Fibroblast of lung (primary cell): ENCODE measurements around the gene SRD5A2. TPM values are rescaled to one million over a fixed set of nuclear protein-coding genes. Genes with fewer than 3 reads are reported as not detected.

Source experiments
- DNase-seq, 2 donors: peaks; one replicate each; pipeline versions ENCODE4 v3.0.0 to v3.0.0-alpha.2; 2010; ENCODE audit warnings: low read depth in 2 of 2
- H2AFZ ChIP-seq: 2 replicates; pipeline ENCODE4 v1.5.1; 2012; ENCODE audit warnings: low read length, control low read depth, inconsistent platforms
- H3K27ac ChIP-seq: 2 replicates; pipeline ENCODE4 v1.5.1; 2011; ENCODE audit warnings: low read length, control low read depth; ENCODE audit not compliant: insufficient read depth
- H3K27me3 ChIP-seq: 2 replicates; pipeline ENCODE4 v1.5.1; 2011; ENCODE audit warnings: mild to moderate bottlenecking, low read length; ENCODE audit not compliant: control insufficient read depth, insufficient read depth
- H3K36me3 ChIP-seq: 2 replicates; pipeline ENCODE4 v1.5.1; 2011; ENCODE audit warnings: low read length; ENCODE audit not compliant: control insufficient read depth, insufficient read depth
- H3K4me1 ChIP-seq: 2 replicates; pipeline ENCODE4 v1.5.1; 2011; ENCODE audit warnings: low read length; ENCODE audit not compliant: control insufficient read depth, insufficient read depth; ENCODE audit errors: extremely low read depth
- H3K4me2 ChIP-seq: 2 replicates; pipeline ENCODE4 v1.5.1; 2011; ENCODE audit warnings: low read length, control low read depth; ENCODE audit not compliant: insufficient read depth; ENCODE audit errors: extremely low read depth
- H3K4me3 ChIP-seq, 4 experiments: fragments of 200-600 bp in 1 of 4; sonication (generic) in 1 of 4; replicated peaks in 1 of 4; 2 replicates each; pipeline ENCODE4 v1.5.1; 2011 to 2016; ENCODE audit warnings: low read length in 4 of 4, low read depth in 3 of 4, mild to moderate bottlenecking in 3 of 4, control low read depth in 2 of 4, inconsistent platforms in 1 of 4, mixed read lengths in 1 of 4; ENCODE audit not compliant: insufficient read depth in 1 of 4; ENCODE audit errors: control extremely low read depth in 1 of 4
- H3K79me2 ChIP-seq: 2 replicates; pipeline ENCODE4 v1.5.1; 2012; ENCODE audit warnings: mild to moderate bottlenecking, low read length, inconsistent platforms; ENCODE audit not compliant: control insufficient read depth, insufficient read depth
- H3K9ac ChIP-seq: 2 replicates; pipeline ENCODE4 v1.5.1; 2011; ENCODE audit warnings: mild to moderate bottlenecking, low read length, control low read depth; ENCODE audit not compliant: insufficient read depth
- H3K9me3 ChIP-seq: 2 replicates; pipeline ENCODE4 v1.5.1; 2012; ENCODE audit warnings: low read depth, low read length; ENCODE audit not compliant: control insufficient read depth, insufficient read depth
- H4K20me1 ChIP-seq: 2 replicates; pipeline ENCODE4 v1.5.1; 2011; ENCODE audit warnings: low read length; ENCODE audit not compliant: control insufficient read depth, insufficient read depth; ENCODE audit errors: extremely low read depth
- CTCF ChIP-seq, 2 donors: IDR thresholded peaks in 1 of 2; conservative IDR thresholded peaks in 1 of 2; 1 replicate in 1 of 2; 2 replicates in 1 of 2; pipeline ENCODE4 v1.5.1; 2011 to 2012; ENCODE audit warnings: low read length in 2 of 2, control low read depth in 1 of 2, inconsistent platforms in 1 of 2, low read depth in 1 of 2, mild to moderate bottlenecking in 1 of 2
- EZH2 ChIP-seq: IDR thresholded peaks from 2 replicates; pipeline ENCODE4 v1.5.1; 2012; ENCODE audit warnings: low read length, control low read depth, mild to moderate bottlenecking; ENCODE audit errors: missing control alignments
- polyA plus RNA-seq, 2 donors: library from polyadenylated mRNA; depleted of rRNA in 1 of 2; stranded (reverse) in 1 of 2; unstranded in 1 of 2; fragments of >200 nt; gene quantifications; 2 replicates each; pipeline ENCODE4 v1.2.1, GENCODE V29; 2011 to 2012; ENCODE audit warnings: missing spikeins in 1 of 2
- total RNA-seq: library from RNA; depleted of rRNA; stranded (reverse); fragments of >200 nt; gene quantifications from 2 replicates; pipeline ENCODE4 v1.2.1, GENCODE V29; 2014

The SRD5A2 gene
- total and polyA plus RNA-seq, 2 donors (not counting 1 experiment from before 2014, with no cell fraction given), result not detected

GRCh38 chr2:31578316-31578715 lies 2.4 kb downstream of the SRD5A2 start:
- DNase-seq, result no peak
- no peak overlapping the region for H3K27ac ChIP-seq

DNA sequence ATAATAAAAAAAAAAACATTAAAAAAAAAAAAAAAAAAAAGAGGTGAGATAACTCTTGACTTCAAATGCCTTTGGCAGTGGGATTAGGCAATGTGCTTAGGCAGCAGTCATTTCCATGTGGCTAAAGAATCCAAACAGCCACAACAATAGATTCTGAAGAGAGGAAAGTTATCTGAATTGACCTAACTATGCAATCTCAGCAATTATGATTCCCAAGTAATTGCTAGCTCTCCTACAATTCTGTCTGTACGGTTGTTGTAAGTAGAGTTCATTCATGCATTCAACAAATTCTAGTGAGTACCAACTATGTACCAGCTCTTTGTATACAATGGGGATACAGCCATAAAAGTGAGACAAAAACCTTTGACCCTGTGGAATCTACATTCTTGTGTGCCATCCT lies 3.6 kb downstream of the SRD5A2 start:
- no peak overlapping the region for H3K9ac ChIP-seq
- no peak for TF ChIP-seq EZH2
- no peak for TF ChIP-seq CTCF (conservative IDR thresholded peaks at IDR 0.05 in 1 of 2, IDR thresholded peaks at IDR 0.05 in 1 of 2; ENCODE audit: low read depth in 1 of 2, low read length in 2 of 2)
- H3K27ac ChIP-seq, result no peak overlapping the region
- no peak overlapping the region for H3K4me2 ChIP-seq
- H3K4me1 ChIP-seq, result no peaks in the 10 kb centered on the region
- H4K20me1 ChIP-seq, result no peaks in the 10 kb centered on the region
- no peaks in the 10 kb centered on the region for H3K79me2 ChIP-seq
- H3K36me3 ChIP-seq, result no peaks in the 10 kb centered on the region
- no peaks in the 10 kb centered on the region for H3K9me3 ChIP-seq
- H3K27me3 ChIP-seq, result peaks cover 9% of the 10 kb centered on the region
- H3K4me3 ChIP-seq, result no peak overlapping the region
- no peak for DNase-seq
- no peak overlapping the region for H2AFZ ChIP-seq

More at GRCh38 chr2:31578316-31578715, 2.4 kb downstream of the SRD5A2 start:
- Histone ChIP-seq H2AFZ (no peak overlapping the region), H3K4me3 (no peak overlapping the region), H3K4me1 (no peaks in the 10 kb centered on the region), H3K9me3 (no peaks in the 10 kb centered on the region), H3K79me2 (no peaks in the 10 kb centered on the region), H3K9ac (no peak overlapping the region), H3K36me3 (no peaks in the 10 kb centered on the region), H3K27me3 (peaks cover 9% of the 10 kb centered on the region), H3K4me2 (no peak overlapping the region), H4K20me1 (no peaks in the 10 kb centered on the region)
- no peak for TF ChIP-seq EZH2
- TF ChIP-seq CTCF (conservative IDR thresholded peaks at IDR 0.05 in 1 of 2, IDR thresholded peaks at IDR 0.05 in 1 of 2; ENCODE audit: low read depth in 1 of 2, low read length in 2 of 2), result no peak

DNA sequence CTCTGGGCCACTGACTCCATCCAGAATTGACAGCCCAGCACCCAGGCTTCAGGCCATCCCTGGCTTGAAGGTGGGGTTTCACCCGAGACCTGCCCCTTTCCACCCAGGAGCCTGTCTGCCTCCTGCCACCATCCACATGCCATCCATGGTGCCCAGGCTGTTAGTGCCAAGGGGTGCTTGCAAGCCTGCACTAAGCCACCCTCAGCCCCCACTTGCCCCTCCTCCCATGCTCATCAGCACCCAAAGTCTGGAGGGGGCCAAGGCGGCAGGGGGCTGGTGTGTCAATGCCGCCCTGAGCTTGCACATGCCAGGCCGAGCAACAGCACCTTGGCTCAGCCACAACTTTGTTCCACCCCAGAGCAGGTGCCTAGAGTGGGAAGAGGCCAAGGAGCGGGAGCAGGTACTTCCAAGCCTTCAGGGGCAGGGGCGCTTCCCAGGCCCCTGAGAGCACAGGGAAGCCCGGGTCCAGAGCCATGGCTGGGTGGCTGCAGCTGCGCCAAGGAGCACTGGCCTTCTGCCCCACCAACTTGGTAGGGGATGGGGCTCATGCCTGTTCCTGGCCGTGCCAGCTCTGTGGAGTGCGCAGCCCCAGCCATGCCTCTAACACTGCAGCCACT lies 12.0 kb downstream of the SRD5A2 start:
- Histone ChIP-seq H3K79me2 (no peaks in the 10 kb centered on the region), H3K4me3 (no peak overlapping the region), H3K9me3 (no peaks in the 10 kb centered on the region), H3K4me2 (no peak overlapping the region), H3K27me3 (no peaks in the 10 kb centered on the region), H3K4me1 (no peaks in the 10 kb centered on the region), H3K36me3 (no peaks in the 10 kb centered on the region), H3K27ac (no peak overlapping the region), H3K9ac (no peak overlapping the region), H2AFZ (no peak overlapping the region), H4K20me1 (no peaks in the 10 kb centered on the region)
- TF ChIP-seq EZH2 (no peak), CTCF (conservative IDR thresholded peaks at IDR 0.05 in 1 of 2, IDR thresholded peaks at IDR 0.05 in 1 of 2; ENCODE audit: low read depth in 1 of 2, low read length in 2 of 2) (no peak)
- DNase-seq, result no peak
